ENCODE data around the gene FRMD4A. TPM values are rescaled to one million over a fixed set of nuclear protein-coding genes. Genes with fewer than 3 reads are reported as not detected.

FRMD4A gene
- total RNA-seq, 1 donor from 2014 or later: 20.2 TPM

DNA sequence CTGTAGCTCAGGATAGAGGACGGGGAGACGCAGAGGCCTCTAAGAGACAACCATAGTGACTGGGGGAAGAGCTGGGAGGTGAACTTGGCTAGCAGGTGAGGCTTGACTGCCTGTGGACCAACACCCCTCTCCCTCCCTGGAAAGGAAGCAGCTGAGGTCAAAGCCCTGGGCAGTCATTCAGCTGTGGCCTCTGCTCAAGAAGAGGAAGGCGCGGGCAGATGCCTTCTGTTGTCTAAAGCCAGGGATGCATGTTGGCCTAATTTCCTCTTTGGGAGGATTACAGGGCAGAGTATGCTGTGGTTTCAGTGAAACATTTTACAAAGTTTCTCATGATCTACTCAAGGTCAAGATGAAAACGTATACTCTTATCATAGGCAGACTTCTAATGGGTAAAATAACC, 416.8 kb downstream of the FRMD4A start:
- H2AFZ ChIP-seq (replicated peaks): no peak overlapping the region
- no peaks in the 10 kb centered on the region for H3K79me2 ChIP-seq (ENCODE audit: low read depth)
- H3K9me3 ChIP-seq (ENCODE audit: low read depth): no peaks in the 10 kb centered on the region
- H3K36me3 ChIP-seq: no peaks in the 10 kb centered on the region
- no peak overlapping the region for H3K27ac Mint-ChIP-seq
- no peak overlapping the region for H3K4me2 ChIP-seq
- H3K27me3 Mint-ChIP-seq (ENCODE audit: insufficient read depth, low read depth): peaks cover 10% of the 10 kb centered on the region
- peaks cover 7% of the 10 kb centered on the region for H3F3A ChIP-seq (ENCODE audit: low read depth)
- H3K4me1 ChIP-seq: peaks cover 9% of the 10 kb centered on the region
- peaks cover 19% of the 10 kb centered on the region for H3K4me1 Mint-ChIP-seq
- H3K36me3 Mint-ChIP-seq: no peaks in the 10 kb centered on the region
- H3K27me3 ChIP-seq: no peaks in the 10 kb centered on the region
- TF ChIP-seq EZH2 (IDR thresholded peaks at IDR 0.05) (no peak), CTCF (IDR thresholded peaks at IDR 0.05) (no peak), EZH2phosphoT487 (IDR thresholded peaks at IDR 0.05) (no peak)
- H3K9me3 Mint-ChIP-seq: peaks cover 2% of the 10 kb centered on the region
- no peak for DNase-seq (ENCODE audit: low spot score)
- no peak overlapping the region for H3K4me3 ChIP-seq
- no peak overlapping the region for H3K27ac ChIP-seq
- no peaks in the 10 kb centered on the region for H4K20me1 ChIP-seq (ENCODE audit: low read depth)
- H3K4me3 Mint-ChIP-seq: no peak overlapping the region
- no peak overlapping the region for H3K9ac ChIP-seq

GRCh38 chr10:13911821-13912520, 418.8 kb downstream of the FRMD4A start:
- no peak for DNase-seq (ENCODE audit: low spot score)
- H3K4me2 ChIP-seq: no peak overlapping the region
- H3K27me3 ChIP-seq: no peaks in the 10 kb centered on the region
- H3F3A ChIP-seq (ENCODE audit: low read depth): peaks cover 7% of the 10 kb centered on the region
- Mint-ChIP-seq H3K4me1 (peaks cover 19% of the 10 kb centered on the region), H3K36me3 (no peaks in the 10 kb centered on the region), H3K27ac (no peak overlapping the region), H3K9me3 (peaks cover 2% of the 10 kb centered on the region), H3K4me3 (no peak overlapping the region), H3K27me3 (ENCODE audit: insufficient read depth, low read depth) (peaks cover 10% of the 10 kb centered on the region)
- H3K4me1 ChIP-seq: peaks cover 9% of the 10 kb centered on the region
- no peak overlapping the region for H3K9ac ChIP-seq
- no peaks in the 10 kb centered on the region for H3K36me3 ChIP-seq
- TF ChIP-seq EZH2phosphoT487 (IDR thresholded peaks at IDR 0.05): no peak
- TF ChIP-seq EZH2 (IDR thresholded peaks at IDR 0.05): no peak
- no peak for TF ChIP-seq CTCF (IDR thresholded peaks at IDR 0.05)
- H2AFZ ChIP-seq (replicated peaks): no peak overlapping the region
- H3K79me2 ChIP-seq (ENCODE audit: low read depth): no peaks in the 10 kb centered on the region
- no peaks in the 10 kb centered on the region for H4K20me1 ChIP-seq (ENCODE audit: low read depth)
- H3K27ac ChIP-seq: no peak overlapping the region
- H3K9me3 ChIP-seq (ENCODE audit: low read depth): no peaks in the 10 kb centered on the region
- H3K4me3 ChIP-seq: no peak overlapping the region

DNA sequence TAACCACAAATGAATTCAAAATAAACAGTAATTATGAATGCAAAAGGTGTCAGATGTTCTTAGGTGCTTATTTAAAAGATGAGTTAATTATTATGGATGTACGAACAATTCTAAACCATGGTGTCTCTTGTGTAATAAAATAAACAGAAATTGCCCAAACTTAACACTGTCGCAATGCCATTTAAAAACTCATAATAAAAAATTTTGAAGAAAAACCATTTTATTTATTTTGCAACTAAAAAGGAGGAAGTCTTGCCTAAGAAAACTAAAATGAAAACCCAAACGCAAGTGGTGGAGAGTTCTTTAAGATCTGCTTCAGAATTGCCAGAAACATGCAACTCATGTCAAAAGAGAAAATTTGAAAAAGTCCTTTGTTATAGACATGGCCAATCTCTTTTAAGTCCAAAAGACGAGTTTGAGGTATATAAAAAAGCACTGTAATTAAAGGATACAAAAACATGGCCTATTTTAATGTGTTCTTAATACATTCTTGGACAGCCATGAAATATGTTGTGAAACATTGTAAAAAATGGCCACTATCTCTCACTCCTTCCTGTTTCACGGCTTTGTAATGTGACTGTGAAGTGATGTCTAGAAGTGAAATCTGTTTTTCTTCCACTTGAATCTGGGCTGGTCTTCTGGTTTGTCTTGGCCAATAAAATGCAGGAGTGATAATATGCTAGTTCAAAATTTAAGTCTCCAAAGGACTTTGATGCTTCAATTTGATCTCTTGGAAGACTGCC, 421.0 kb downstream of the FRMD4A start:
- Histone ChIP-seq H3K4me2 (no peak overlapping the region), H4K20me1 (ENCODE audit: low read depth) (no peaks in the 10 kb centered on the region), H2AFZ (replicated peaks) (no peak overlapping the region), H3K27ac (no peak overlapping the region), H3K9ac (no peak overlapping the region), H3K79me2 (ENCODE audit: low read depth) (no peaks in the 10 kb centered on the region), H3K27me3 (no peaks in the 10 kb centered on the region), H3K9me3 (ENCODE audit: low read depth) (no peaks in the 10 kb centered on the region), H3K4me1 (no peaks in the 10 kb centered on the region), H3F3A (ENCODE audit: low read depth) (no peaks in the 10 kb centered on the region), H3K36me3 (no peaks in the 10 kb centered on the region), H3K4me3 (no peak overlapping the region)
- no peak for DNase-seq (ENCODE audit: low spot score)
- TF ChIP-seq EZH2phosphoT487 (IDR thresholded peaks at IDR 0.05): no peak
- TF ChIP-seq CTCF (IDR thresholded peaks at IDR 0.05): no peak
- TF ChIP-seq EZH2 (IDR thresholded peaks at IDR 0.05): no peak
- peaks cover 8% of the 10 kb centered on the region for H3K4me1 Mint-ChIP-seq
- no peaks in the 10 kb centered on the region for H3K9me3 Mint-ChIP-seq
- H3K27me3 Mint-ChIP-seq (ENCODE audit: insufficient read depth, low read depth): no peaks in the 10 kb centered on the region
- no peak overlapping the region for H3K4me3 Mint-ChIP-seq
- no peaks in the 10 kb centered on the region for H3K36me3 Mint-ChIP-seq
- no peak overlapping the region for H3K27ac Mint-ChIP-seq

Measured in neural progenitor cell (in vitro differentiated cells).